Caco-2 (cell line): ENCODE data around the gene BLNK. TPM values are rescaled to one million over a fixed set of nuclear protein-coding genes. Genes with fewer than 3 reads are reported as not detected.

Source experiments
- BruUV-seq: library from RNA; stranded (reverse); fragments of 400-500 nt; replicated peaks from 2 replicates; lab custom pipeline; 2021; lab: Mats Ljungman, UMichigan
- CTCF ChIA-PET: fragments of 300-600 bp; sonication (Branson Sonifier 250); formaldehyde crosslinking; loops from one replicate; lab custom pipeline; 2022; ENCODE audit warnings: antibody characterized with exemption; lab: Charles Lee
- POLR2A ChIA-PET: fragments of 300-600 bp; sonication (Branson Sonifier 250); formaldehyde crosslinking; loops from one replicate; lab custom pipeline; 2022; ENCODE audit warnings: antibody characterized with exemption; lab: Charles Lee
- DNase-seq, 2 experiments: peaks; one replicate each; pipeline versions ENCODE4 v3.0.0 to v3.0.0-alpha.2; 2020 to 2022
- H3K27me3 ChIP-seq: replicated peaks from 2 replicates; pipeline ENCODE4 v1.6.0; 2011; ENCODE audit warnings: low read length; ENCODE audit not compliant: control insufficient read depth, insufficient read depth
- H3K36me3 ChIP-seq: 2 replicates; pipeline ENCODE4 v1.5.1; 2011; ENCODE audit warnings: low read length; ENCODE audit not compliant: control insufficient read depth, insufficient read depth
- H3K4me1 ChIP-seq: fragments of 250-450 bp; sonication (Bioruptor Pico); 2 replicates; pipeline ENCODE4 v1.5.1; 2020; ENCODE audit warnings: mild to moderate bottlenecking
- H3K4me3 ChIP-seq: 2 replicates; pipeline ENCODE4 v1.5.1; 2011; ENCODE audit warnings: low read depth, mild to moderate bottlenecking, control low read depth, low read length
- H3K9me3 ChIP-seq: fragments of 250-450 bp; sonication (Bioruptor Pico); 2 replicates; pipeline ENCODE4 v1.5.1; 2020; ENCODE audit warnings: mild to moderate bottlenecking, moderate library complexity
- H3K27ac Mint-ChIP-seq: one replicate; pipeline ENCODE4 v1.8.0; 2022; ENCODE audit warnings: mixed read lengths; ENCODE audit not compliant: unreplicated experiment
- H3K27me3 Mint-ChIP-seq: one replicate; pipeline ENCODE4 v1.8.0; 2022; ENCODE audit warnings: mixed read lengths; ENCODE audit not compliant: insufficient read depth, unreplicated experiment
- H3K36me3 Mint-ChIP-seq: one replicate; pipeline ENCODE4 v1.8.0; 2022; ENCODE audit warnings: mild to moderate bottlenecking, mixed read lengths; ENCODE audit not compliant: insufficient read depth, unreplicated experiment
- H3K4me1 Mint-ChIP-seq: one replicate; pipeline ENCODE4 v1.8.0; 2022; ENCODE audit warnings: low read depth, mixed read lengths; ENCODE audit not compliant: unreplicated experiment
- H3K4me3 Mint-ChIP-seq: one replicate; pipeline ENCODE4 v1.8.0; 2022; ENCODE audit warnings: mild to moderate bottlenecking, moderate library complexity, mixed read lengths; ENCODE audit not compliant: unreplicated experiment
- H3K9me3 Mint-ChIP-seq: one replicate; pipeline ENCODE4 v1.8.0; 2022; ENCODE audit warnings: mixed read lengths; ENCODE audit not compliant: unreplicated experiment
- intact Hi-C: fragments of 100-400 bp; cut with micrococcal nuclease; formaldehyde crosslinking; loops from one replicate; pipeline ENCODE4 v1.10.0; 2022; ENCODE audit not compliant: unreplicated experiment
- total RNA-seq: library from RNA; stranded (reverse); gene quantifications from 2 replicates; pipeline ENCODE4 v1.2.3, GENCODE V29; 2022
- TF ChIP-seq, protein P1 (sequence below), 2 experiments: fragments of 200-600 bp in 1 of 2; IDR thresholded peaks; 1 replicate in 1 of 2; 2 replicates in 1 of 2; pipeline versions ENCODE4 v1.5.1 to v1.8.0; 2011 to 2022; ENCODE audit warnings: antibody characterized with exemption in 1 of 2, control low read depth in 1 of 2, inconsistent platforms in 1 of 2, low read depth in 1 of 2, low read length in 1 of 2, mild to moderate bottlenecking in 1 of 2, moderate library complexity in 1 of 2; ENCODE audit not compliant: insufficient read depth in 1 of 2, severe bottlenecking in 1 of 2, unreplicated experiment in 1 of 2

The BLNK gene
- total RNA-seq, 1 experiment from 2014 or later, result 0.36 TPM

DNA sequence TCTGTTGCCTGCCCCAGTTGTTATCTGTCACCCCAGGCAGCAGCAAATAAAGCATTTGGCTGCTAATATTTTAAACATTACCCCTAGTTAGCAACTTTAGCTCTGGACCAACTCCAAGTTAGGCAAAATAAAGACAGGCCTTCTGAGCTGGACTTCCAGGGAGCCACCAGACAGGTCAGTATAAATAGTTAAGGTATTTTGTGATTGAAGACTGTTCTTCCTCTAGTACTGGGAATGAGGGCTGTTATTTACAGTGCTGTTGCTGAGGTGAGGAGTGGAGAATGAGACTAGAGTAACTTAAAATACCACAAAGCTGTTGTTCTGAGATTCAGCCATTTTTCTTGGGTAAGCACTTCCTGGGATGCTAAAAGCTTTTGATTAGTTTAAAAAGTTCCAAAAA, 101.1 kb downstream of the BLNK start:
- Mint-ChIP-seq H3K36me3 (peaks cover 27% of the 10 kb centered on the region), H3K27me3 (no peaks in the 10 kb centered on the region), H3K9me3 (peaks cover 21% of the 10 kb centered on the region), H3K27ac (no peak overlapping the region), H3K4me3 (no peak overlapping the region), H3K4me1 (peaks cover 7% of the 10 kb centered on the region)
- no peak overlapping the region for H3K4me3 ChIP-seq
- H3K9me3 ChIP-seq, result peaks cover 7% of the 10 kb centered on the region; the same call in 1 of the 2 replicates
- H3K4me1 ChIP-seq, result peaks cover 7% of the 10 kb centered on the region; the same call in 1 of the 2 replicates
- ChIA-PET CTCF (interaction anchor here (1.4 kb wide), 1 partner anchor 59 kb away, joined by 5 read pairs; no protein-coding TSS in a partner anchor), POLR2A (interaction anchor here (1.0 kb wide), 1 partner anchor 40 kb away, joined by 3 read pairs; the partner anchor contains the start of gene ZNF518A)
- no peak for DNase-seq
- BruUV-seq, result no TSS peak
- intact Hi-C loops, result no loop called here
- no peaks in the 10 kb centered on the region for H3K27me3 ChIP-seq
- H3K36me3 ChIP-seq, result no peaks in the 10 kb centered on the region
- TF ChIP-seq, protein P1, sequence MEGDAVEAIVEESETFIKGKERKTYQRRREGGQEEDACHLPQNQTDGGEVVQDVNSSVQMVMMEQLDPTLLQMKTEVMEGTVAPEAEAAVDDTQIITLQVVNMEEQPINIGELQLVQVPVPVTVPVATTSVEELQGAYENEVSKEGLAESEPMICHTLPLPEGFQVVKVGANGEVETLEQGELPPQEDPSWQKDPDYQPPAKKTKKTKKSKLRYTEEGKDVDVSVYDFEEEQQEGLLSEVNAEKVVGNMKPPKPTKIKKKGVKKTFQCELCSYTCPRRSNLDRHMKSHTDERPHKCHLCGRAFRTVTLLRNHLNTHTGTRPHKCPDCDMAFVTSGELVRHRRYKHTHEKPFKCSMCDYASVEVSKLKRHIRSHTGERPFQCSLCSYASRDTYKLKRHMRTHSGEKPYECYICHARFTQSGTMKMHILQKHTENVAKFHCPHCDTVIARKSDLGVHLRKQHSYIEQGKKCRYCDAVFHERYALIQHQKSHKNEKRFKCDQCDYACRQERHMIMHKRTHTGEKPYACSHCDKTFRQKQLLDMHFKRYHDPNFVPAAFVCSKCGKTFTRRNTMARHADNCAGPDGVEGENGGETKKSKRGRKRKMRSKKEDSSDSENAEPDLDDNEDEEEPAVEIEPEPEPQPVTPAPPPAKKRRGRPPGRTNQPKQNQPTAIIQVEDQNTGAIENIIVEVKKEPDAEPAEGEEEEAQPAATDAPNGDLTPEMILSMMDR (IDR thresholded peaks at IDR 0.05; ENCODE audit: insufficient read depth in 1 of 2, low read depth in 1 of 2, low read length in 1 of 2, severe bottlenecking in 1 of 2, unreplicated experiment in 1 of 2), result peak in 1 of 2 experiments; percentile 19

DNA sequence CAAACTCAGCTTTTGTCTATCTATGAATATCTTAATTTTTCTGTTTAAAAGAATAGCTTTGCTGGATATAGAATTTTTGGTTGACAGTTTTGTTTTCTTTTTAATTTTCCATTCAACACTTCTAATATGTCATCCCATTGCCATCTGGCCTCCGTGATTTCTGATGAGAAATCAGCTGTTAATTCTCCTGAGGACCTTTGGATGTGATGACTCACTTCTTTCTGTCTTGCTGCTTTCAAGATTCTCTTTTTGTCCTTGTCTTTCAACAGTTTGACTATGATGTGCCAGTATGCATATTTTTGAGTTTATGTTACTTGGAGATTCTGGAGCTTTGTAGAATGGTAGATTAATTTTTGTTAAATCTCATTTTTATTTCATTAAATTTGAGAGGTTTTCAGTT, 102.8 kb downstream of the BLNK start:
- H3K27me3 Mint-ChIP-seq, result no peaks in the 10 kb centered on the region
- H3K9me3 ChIP-seq, result peaks cover 4% of the 10 kb centered on the region; the same call in 1 of the 2 replicates
- POLR2A ChIA-PET, result no interaction called here
- no peak overlapping the region for H3K4me3 ChIP-seq
- H3K4me3 Mint-ChIP-seq, result no peak overlapping the region
- peaks cover 24% of the 10 kb centered on the region for H3K36me3 Mint-ChIP-seq
- peaks cover 7% of the 10 kb centered on the region for H3K4me1 Mint-ChIP-seq
- CTCF ChIA-PET, result interaction anchor here (0.7 kb wide), 1 partner anchor 149 kb away, joined by 3 read pairs; no protein-coding TSS in a partner anchor
- TF ChIP-seq, protein P1 (IDR thresholded peaks at IDR 0.05; ENCODE audit: insufficient read depth in 1 of 2, low read depth in 1 of 2, low read length in 1 of 2, severe bottlenecking in 1 of 2, unreplicated experiment in 1 of 2), result no peak
- H3K36me3 ChIP-seq, result no peaks in the 10 kb centered on the region
- no peak for DNase-seq
- BruUV-seq, result no TSS peak
- H3K9me3 Mint-ChIP-seq, result peaks cover 10% of the 10 kb centered on the region
- H3K27ac Mint-ChIP-seq, result no peak overlapping the region
- peaks cover 7% of the 10 kb centered on the region; the same call in 1 of the 2 replicates for H3K4me1 ChIP-seq
- intact Hi-C loops, result no loop called here
- H3K27me3 ChIP-seq, result no peaks in the 10 kb centered on the region

DNA sequence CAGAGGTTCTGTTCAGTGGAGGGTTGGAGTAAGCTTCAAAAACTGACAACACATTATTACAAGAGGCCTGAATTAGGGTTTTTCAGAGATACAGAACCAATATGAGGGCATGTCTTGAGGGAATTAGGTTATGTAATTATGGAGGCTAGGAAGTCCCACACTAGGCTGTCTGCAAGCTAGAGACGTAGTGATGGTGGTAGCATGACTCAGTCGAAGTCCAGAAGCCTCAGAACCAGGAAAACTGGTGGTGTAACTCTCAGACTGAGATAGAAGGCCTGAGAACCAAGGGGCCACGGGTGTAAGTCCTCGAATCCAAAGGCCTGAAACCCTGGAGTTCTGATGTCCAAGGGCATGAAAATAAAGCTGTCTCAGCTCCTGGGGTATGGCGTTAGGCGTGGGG, 105.6 kb downstream of the BLNK start:
- TF ChIP-seq, protein P1 (IDR thresholded peaks at IDR 0.05; ENCODE audit: insufficient read depth in 1 of 2, low read depth in 1 of 2, low read length in 1 of 2, severe bottlenecking in 1 of 2, unreplicated experiment in 1 of 2), result no peak
- peaks cover 7% of the 10 kb centered on the region for H3K4me1 Mint-ChIP-seq
- CTCF ChIA-PET, result interaction anchor here (0.5 to 0.7 kb wide), 3 partner anchors 29 to 323 kb away, joined by 3 read pairs; no protein-coding TSS in a partner anchor
- H3K4me3 ChIP-seq, result no peak overlapping the region
- no peak overlapping the region for H3K4me3 Mint-ChIP-seq
- no TSS peak for BruUV-seq
- peaks cover 7% of the 10 kb centered on the region; the same call in 1 of the 2 replicates for H3K4me1 ChIP-seq
- no peak for DNase-seq
- H3K36me3 ChIP-seq, result no peaks in the 10 kb centered on the region
- H3K36me3 Mint-ChIP-seq, result peaks cover 23% of the 10 kb centered on the region
- no peak overlapping the region for H3K27ac Mint-ChIP-seq
- H3K9me3 ChIP-seq, result no peaks in the 10 kb centered on the region
- no peaks in the 10 kb centered on the region for H3K27me3 ChIP-seq
- POLR2A ChIA-PET, result no interaction called here
- intact Hi-C loops, result no loop called here
- no peaks in the 10 kb centered on the region for H3K27me3 Mint-ChIP-seq
- no peaks in the 10 kb centered on the region for H3K9me3 Mint-ChIP-seq
